ENCODE measurements around the gene HMGCL.
A peak's percentile ranks its signal among the peaks of the same experiment; 100 is the strongest.

HMGCL gene

DNA sequence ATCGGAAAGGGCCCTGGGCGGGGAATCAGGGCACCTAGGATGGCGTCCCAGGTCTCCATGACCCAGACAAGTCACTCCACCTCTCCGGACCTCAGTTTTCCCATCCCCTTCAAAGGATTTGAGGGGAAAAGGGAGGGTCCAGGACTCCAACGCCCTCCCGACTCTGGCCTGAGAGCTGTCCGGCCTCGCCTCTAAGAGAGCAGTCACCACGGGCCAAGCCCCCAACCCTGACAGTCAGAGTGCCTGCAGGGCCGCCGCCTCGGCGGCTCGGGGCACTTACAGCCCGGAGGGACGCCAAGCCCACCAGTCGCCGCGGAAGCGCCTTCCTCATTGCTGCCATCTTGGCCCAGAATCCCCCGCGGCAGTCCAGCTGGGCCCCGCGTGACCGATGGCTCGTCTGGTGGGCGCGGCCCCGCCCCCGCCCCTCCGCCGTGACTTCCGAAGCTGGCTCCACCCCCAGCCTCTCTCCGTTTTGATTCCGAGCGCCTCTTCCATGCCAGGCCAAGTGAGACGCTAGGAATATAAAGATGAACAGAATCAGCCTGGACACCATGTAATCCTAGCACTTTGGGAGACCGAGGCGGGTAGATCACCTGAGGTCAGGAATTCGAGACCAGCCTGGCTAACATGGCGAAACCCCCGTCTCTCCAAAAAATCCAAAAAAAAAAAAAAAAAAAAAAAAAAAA, at the start of gene HMGCL:
Gene HMGCL (minus strand): TSS at position 354 of the 686 bp plus-strand sequence. CDS start 14 bp downstream, at position 340.
- Histone ChIP-seq H3K4me1 (ENCODE audit: control insufficient read depth, insufficient read depth, low read length) (no peaks in the 10 kb centered on the region), H3K4me3 (ENCODE audit: low read depth, low read length) (peak within 1 kb of the TSS; percentile 97), H3K27ac (ENCODE audit: extremely low read depth, low read depth, low read length) (peak within 1 kb of the TSS; percentile 57), H3K9me3 (ENCODE audit: control insufficient read depth, insufficient read depth, low read depth, low read length) (no peaks in the 10 kb centered on the region), H3K36me3 (ENCODE audit: control insufficient read depth in 2 of 2, insufficient read depth in 1 of 2, low read length in 2 of 2) (no peaks in the 10 kb centered on the region)
- CTCF ChIA-PET, result interaction anchor here (0.6 to 5.7 kb wide), 6 partner anchors 13 to 204 kb away, joined by 3 to 80 read pairs (median 4); partner anchors contain the start of gene PITHD1
- POLR2A ChIA-PET, result interaction anchor here (0.6 to 3.1 kb wide), 16 partner anchors 9 to 218 kb away, joined by 3 to 11 read pairs (median 4); partner anchors contain the start of genes GALE, PITHD1 and PNRC2
- TF ChIP-seq, protein P1, sequence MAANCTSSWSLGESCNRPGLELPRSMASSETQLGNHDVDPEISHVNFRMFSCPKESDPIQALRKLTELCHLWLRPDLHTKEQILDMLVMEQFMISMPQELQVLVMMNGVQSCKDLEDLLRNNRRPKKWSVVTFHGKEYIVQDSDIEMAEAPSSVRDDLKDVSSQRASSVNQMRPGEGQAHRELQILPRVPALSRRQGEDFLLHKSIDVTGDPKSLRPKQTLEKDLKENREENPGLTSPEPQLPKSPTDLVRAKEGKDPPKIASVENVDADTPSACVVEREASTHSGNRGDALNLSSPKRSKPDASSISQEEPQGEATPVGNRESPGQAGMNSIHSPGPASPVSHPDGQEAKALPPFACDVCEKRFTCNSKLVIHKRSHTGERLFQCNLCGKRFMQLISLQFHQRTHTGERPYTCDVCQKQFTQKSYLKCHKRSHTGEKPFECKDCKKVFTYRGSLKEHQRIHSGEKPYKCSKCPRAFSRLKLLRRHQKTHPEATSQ (tag by site-specific recombination; IDR thresholded peaks at IDR 0.05), result no peak
- TF ChIP-seq, protein P2, sequence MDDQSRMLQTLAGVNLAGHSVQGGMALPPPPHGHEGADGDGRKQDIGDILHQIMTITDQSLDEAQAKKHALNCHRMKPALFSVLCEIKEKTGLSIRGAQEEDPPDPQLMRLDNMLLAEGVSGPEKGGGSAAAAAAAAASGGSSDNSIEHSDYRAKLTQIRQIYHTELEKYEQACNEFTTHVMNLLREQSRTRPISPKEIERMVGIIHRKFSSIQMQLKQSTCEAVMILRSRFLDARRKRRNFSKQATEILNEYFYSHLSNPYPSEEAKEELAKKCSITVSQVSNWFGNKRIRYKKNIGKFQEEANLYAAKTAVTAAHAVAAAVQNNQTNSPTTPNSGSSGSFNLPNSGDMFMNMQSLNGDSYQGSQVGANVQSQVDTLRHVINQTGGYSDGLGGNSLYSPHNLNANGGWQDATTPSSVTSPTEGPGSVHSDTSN (CRISPR knock-in tag; IDR thresholded peaks at IDR 0.05), result 0 out of 2 replicates have a peak, but pooled peaks have one; percentile 72
- no peak for TF ChIP-seq ZNF785 (tag by site-specific recombination; IDR thresholded peaks at IDR 0.05)
- no peak for TF ChIP-seq GLI2 (tag by site-specific recombination; IDR thresholded peaks at IDR 0.05; ENCODE audit: borderline replicate concordance, low read depth)
- TF ChIP-seq ZNF423 (tag by site-specific recombination; IDR thresholded peaks at IDR 0.05), result no peak
- TF ChIP-seq TRIM28 (IDR thresholded peaks at IDR 0.05; ENCODE audit: borderline replicate concordance, low read length), result no peak
- TF ChIP-seq, protein P3, sequence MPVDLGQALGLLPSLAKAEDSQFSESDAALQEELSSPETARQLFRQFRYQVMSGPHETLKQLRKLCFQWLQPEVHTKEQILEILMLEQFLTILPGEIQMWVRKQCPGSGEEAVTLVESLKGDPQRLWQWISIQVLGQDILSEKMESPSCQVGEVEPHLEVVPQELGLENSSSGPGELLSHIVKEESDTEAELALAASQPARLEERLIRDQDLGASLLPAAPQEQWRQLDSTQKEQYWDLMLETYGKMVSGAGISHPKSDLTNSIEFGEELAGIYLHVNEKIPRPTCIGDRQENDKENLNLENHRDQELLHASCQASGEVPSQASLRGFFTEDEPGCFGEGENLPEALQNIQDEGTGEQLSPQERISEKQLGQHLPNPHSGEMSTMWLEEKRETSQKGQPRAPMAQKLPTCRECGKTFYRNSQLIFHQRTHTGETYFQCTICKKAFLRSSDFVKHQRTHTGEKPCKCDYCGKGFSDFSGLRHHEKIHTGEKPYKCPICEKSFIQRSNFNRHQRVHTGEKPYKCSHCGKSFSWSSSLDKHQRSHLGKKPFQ (tag by site-specific recombination; IDR thresholded peaks at IDR 0.05), result no peak
- no peak for TF ChIP-seq HOXD13 (CRISPR knock-in tag; IDR thresholded peaks at IDR 0.05; ENCODE audit: borderline replicate concordance)
- TF ChIP-seq, protein P4, sequence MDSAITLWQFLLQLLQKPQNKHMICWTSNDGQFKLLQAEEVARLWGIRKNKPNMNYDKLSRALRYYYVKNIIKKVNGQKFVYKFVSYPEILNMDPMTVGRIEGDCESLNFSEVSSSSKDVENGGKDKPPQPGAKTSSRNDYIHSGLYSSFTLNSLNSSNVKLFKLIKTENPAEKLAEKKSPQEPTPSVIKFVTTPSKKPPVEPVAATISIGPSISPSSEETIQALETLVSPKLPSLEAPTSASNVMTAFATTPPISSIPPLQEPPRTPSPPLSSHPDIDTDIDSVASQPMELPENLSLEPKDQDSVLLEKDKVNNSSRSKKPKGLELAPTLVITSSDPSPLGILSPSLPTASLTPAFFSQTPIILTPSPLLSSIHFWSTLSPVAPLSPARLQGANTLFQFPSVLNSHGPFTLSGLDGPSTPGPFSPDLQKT (IDR thresholded peaks at IDR 0.05; ENCODE audit: borderline replicate concordance, low read depth, low read length), result no peak
- no peak for TF ChIP-seq ZNF837 (tag by site-specific recombination; IDR thresholded peaks at IDR 0.05)
- TF ChIP-seq ZNF2 (tag by site-specific recombination; IDR thresholded peaks at IDR 0.05), result no peak
- TF ChIP-seq, protein P5, sequence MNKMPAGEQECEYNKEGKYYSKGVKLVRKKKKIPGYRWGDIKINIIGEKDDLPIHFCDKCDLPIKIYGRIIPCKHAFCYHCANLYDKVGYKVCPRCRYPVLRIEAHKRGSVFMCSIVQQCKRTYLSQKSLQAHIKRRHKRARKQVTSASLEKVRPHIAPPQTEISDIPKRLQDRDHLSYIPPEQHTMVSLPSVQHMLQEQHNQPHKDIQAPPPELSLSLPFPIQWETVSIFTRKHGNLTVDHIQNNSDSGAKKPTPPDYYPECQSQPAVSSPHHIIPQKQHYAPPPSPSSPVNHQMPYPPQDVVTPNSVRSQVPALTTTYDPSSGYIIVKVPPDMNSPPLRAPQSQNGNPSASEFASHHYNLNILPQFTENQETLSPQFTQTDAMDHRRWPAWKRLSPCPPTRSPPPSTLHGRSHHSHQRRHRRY (tag by site-specific recombination; IDR thresholded peaks at IDR 0.05), result no peak
- TF ChIP-seq, protein P6, sequence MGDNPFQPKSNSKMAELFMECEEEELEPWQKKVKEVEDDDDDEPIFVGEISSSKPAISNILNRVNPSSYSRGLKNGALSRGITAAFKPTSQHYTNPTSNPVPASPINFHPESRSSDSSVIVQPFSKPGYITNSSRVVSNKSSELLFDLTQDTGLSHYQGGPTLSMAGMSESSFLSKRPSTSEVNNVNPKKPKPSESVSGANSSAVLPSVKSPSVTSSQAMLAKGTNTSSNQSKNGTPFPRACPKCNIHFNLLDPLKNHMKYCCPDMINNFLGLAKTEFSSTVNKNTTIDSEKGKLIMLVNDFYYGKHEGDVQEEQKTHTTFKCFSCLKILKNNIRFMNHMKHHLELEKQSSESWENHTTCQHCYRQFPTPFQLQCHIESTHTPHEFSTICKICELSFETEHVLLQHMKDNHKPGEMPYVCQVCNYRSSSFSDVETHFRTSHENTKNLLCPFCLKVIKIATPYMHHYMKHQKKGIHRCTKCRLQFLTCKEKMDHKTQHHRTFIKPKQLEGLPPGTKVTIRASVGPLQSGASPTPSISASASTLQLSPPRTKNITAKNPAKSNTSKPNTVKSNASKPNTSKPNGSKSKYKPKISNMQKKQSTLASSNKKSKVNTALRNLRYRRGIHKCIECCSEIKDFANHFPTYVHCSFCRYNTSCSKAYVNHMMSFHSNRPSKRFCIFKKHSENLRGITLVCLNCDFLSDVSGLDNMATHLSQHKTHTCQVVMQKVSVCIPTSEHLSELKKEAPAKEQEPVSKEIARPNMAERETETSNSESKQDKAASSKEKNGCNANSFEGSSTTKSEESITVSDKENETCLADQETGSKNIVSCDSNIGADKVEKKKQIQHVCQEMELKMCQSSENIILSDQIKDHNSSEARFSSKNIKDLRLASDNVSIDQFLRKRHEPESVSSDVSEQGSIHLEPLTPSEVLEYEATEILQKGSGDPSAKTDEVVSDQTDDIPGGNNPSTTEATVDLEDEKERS (tag by site-specific recombination; IDR thresholded peaks at IDR 0.05), result no peak
- TF ChIP-seq, protein P7, sequence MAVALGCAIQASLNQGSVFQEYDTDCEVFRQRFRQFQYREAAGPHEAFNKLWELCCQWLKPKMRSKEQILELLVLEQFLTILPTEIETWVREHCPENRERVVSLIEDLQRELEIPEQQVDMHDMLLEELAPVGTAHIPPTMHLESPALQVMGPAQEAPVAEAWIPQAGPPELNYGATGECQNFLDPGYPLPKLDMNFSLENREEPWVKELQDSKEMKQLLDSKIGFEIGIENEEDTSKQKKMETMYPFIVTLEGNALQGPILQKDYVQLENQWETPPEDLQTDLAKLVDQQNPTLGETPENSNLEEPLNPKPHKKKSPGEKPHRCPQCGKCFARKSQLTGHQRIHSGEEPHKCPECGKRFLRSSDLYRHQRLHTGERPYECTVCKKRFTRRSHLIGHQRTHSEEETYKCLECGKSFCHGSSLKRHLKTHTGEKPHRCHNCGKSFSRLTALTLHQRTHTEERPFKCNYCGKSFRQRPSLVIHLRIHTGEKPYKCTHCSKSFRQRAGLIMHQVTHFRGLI (tag by site-specific recombination; IDR thresholded peaks at IDR 0.05), result no peak
- peak; percentile 96 for TF ChIP-seq KLF10 (tag by site-specific recombination; IDR thresholded peaks at IDR 0.05)
- TF ChIP-seq ZNF155 (tag by site-specific recombination; IDR thresholded peaks at IDR 0.05), result no peak
- peak; percentile 90 for TF ChIP-seq KLF8 (tag by site-specific recombination; IDR thresholded peaks at IDR 0.05)
- TF ChIP-seq, protein P8, sequence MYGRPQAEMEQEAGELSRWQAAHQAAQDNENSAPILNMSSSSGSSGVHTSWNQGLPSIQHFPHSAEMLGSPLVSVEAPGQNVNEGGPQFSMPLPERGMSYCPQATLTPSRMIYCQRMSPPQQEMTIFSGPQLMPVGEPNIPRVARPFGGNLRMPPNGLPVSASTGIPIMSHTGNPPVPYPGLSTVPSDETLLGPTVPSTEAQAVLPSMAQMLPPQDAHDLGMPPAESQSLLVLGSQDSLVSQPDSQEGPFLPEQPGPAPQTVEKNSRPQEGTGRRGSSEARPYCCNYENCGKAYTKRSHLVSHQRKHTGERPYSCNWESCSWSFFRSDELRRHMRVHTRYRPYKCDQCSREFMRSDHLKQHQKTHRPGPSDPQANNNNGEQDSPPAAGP (tag by site-specific recombination; IDR thresholded peaks at IDR 0.05), result peak; percentile 84
- TF ChIP-seq ZNF202 (tag by site-specific recombination; IDR thresholded peaks at IDR 0.05; ENCODE audit: borderline replicate concordance), result no peak
- no peak for TF ChIP-seq ZNF112 (tag by site-specific recombination; IDR thresholded peaks at IDR 0.05)
- no peak for TF ChIP-seq REPIN1 (tag by site-specific recombination; IDR thresholded peaks at IDR 0.05; ENCODE audit: low read depth)
- 0 out of 2 replicates have a peak, but pooled peaks have one; percentile 21 for TF ChIP-seq ZNF623 (tag by site-specific recombination; IDR thresholded peaks at IDR 0.05)
- TF ChIP-seq ZNF24 (tag by site-specific recombination; IDR thresholded peaks at IDR 0.05), result peak; percentile 48; the same call in 1 of the 2 replicates
- no peak; the same call in 1 of the 2 replicates for TF ChIP-seq ZNF324 (tag by site-specific recombination; IDR thresholded peaks at IDR 0.05)
- TF ChIP-seq ZFP3 (tag by site-specific recombination; IDR thresholded peaks at IDR 0.05; ENCODE audit: low read depth), result no peak

All from HEK293 (cell line).